PC-9 (cell line): Measurements from ENCODE around the gene SIDT1.

Experiments
- CTCF ChIP-seq: fragments of 200-600 bp; sonication (generic); conservative IDR thresholded peaks from 2 replicates; pipeline ENCODE4 v1.6.1; 2017; ENCODE audit warnings: mixed run types, antibody characterized with exemption, mild to moderate bottlenecking, moderate library complexity
- EZH2 ChIP-seq: fragments of 200-600 bp; sonication (generic); IDR thresholded peaks from 2 replicates; pipeline ENCODE4 v1.8.0; 2017; ENCODE audit warnings: antibody characterized with exemption, low read depth

- no peak for TF ChIP-seq CTCF
- no peak for TF ChIP-seq EZH2
Measured at GRCh38 chr3:113659996-113660395, 127.6 kb downstream of the SIDT1 start.
